HepG2 (cell line): Measurements from ENCODE around the gene CUEDC2. TPM values are rescaled to one million over a fixed set of nuclear protein-coding genes. Genes with fewer than 3 reads are reported as not detected.

ENCODE experiments used
- CHCHD3 ChIP-seq: sonication (generic); formaldehyde crosslinking; IDR thresholded peaks from 2 replicates; pipeline ENCODE4 v1.8.0; 2022; ENCODE audit warnings: mild to moderate bottlenecking, missing genetic modification reagents, moderate library complexity
- GZF1 ChIP-seq: sonication (generic); formaldehyde crosslinking; IDR thresholded peaks from 2 replicates; pipeline ENCODE4 v1.5.1; 2020; ENCODE audit warnings: mild to moderate bottlenecking, missing genetic modification reagents
- MED8 ChIP-seq: sonication (generic); formaldehyde crosslinking; IDR thresholded peaks from 2 replicates; pipeline ENCODE4 v1.8.1; 2023; ENCODE audit warnings: mild to moderate bottlenecking, missing genetic modification reagents; ENCODE audit not compliant: insufficient replicate concordance
- MEIS1 ChIP-seq: sonication (generic); formaldehyde crosslinking; IDR thresholded peaks from 2 replicates; pipeline ENCODE4 v1.9.0; 2021; ENCODE audit warnings: mild to moderate bottlenecking, missing genetic modification reagents, moderate library complexity, borderline replicate concordance
- NFE2L1 ChIP-seq: sonication (generic); formaldehyde crosslinking; IDR thresholded peaks from 2 replicates; pipeline ENCODE4 v1.4.0; 2020; ENCODE audit warnings: missing genetic modification reagents, mild to moderate bottlenecking, borderline replicate concordance
- NR2F1 ChIP-seq, 2 experiments: fragments of 450-650 bp in 1 of 2; formaldehyde crosslinking in 1 of 2; IDR thresholded peaks; 2 replicates each; pipeline versions ENCODE4 v1.5.0 to v1.6.1; 2016 to 2020; ENCODE audit warnings: mild to moderate bottlenecking in 1 of 2, missing compliant biosample characterization in 1 of 2, missing genetic modification reagents in 1 of 2, moderate library complexity in 1 of 2
- SMARCE1 ChIP-seq: fragments of 450-650 bp; IDR thresholded peaks from 2 replicates; pipeline ENCODE4 v1.6.1; 2017; ENCODE audit warnings: borderline replicate concordance
- SMYD3 ChIP-seq: sonication (generic); formaldehyde crosslinking; IDR thresholded peaks from 2 replicates; pipeline ENCODE4 v1.8.1; 2023; ENCODE audit warnings: mild to moderate bottlenecking, missing genetic modification reagents
- ZNF780A ChIP-seq: sonication (generic); formaldehyde crosslinking; IDR thresholded peaks from 2 replicates; pipeline ENCODE4 v1.8.0; 2022; ENCODE audit warnings: mild to moderate bottlenecking, missing genetic modification reagents, moderate library complexity
- polyA plus RNA-seq, 8 experiments: library from polyadenylated mRNA; depleted of rRNA in 3 of 8; stranded (reverse) in 7 of 8; unstranded in 1 of 8; fragments of >200 nt; fragmentation: Illumina TruSeq in 4 of 8; extraction: Trizol in 4 of 8; gene quantifications; 2 replicates each; pipeline versions ENCODE4 v1.2.1 to v1.2.3, GENCODE V29; 2011 to 2016; ENCODE audit warnings: low read depth in 4 of 8, missing spikeins in 1 of 8, mixed read lengths in 1 of 8; ENCODE audit not compliant: insufficient read depth in 1 of 8
- total RNA-seq, 5 experiments: library from RNA; depleted of rRNA; stranded (reverse); fragments of >200 nt; fragmentation: Illumina TruSeq; extraction: Trizol; gene quantifications; 2 replicates each; pipeline ENCODE4 v1.2.3, GENCODE V29; 2016; ENCODE audit warnings: low read depth in 1 of 5
- TF ChIP-seq, protein P1 (sequence below): sonication (generic); formaldehyde crosslinking; IDR thresholded peaks from 2 replicates; pipeline ENCODE4 v1.4.0; 2020; ENCODE audit warnings: mild to moderate bottlenecking, missing genetic modification reagents, borderline replicate concordance
- TF ChIP-seq, protein P2 (sequence below): sonication (generic); formaldehyde crosslinking; IDR thresholded peaks from 2 replicates; pipeline ENCODE4 v1.4.0; 2020; ENCODE audit warnings: missing genetic modification reagents
- TF ChIP-seq, protein P3 (sequence below), 2 experiments: sonication (generic) in 1 of 2; formaldehyde crosslinking in 1 of 2; IDR thresholded peaks; 2 replicates each; pipeline versions ENCODE4 v1.6.1 to v1.9.0; 2014 to 2022; ENCODE audit warnings: antibody characterized with exemption in 1 of 2, borderline replicate concordance in 1 of 2, inconsistent platforms in 1 of 2, low read depth in 1 of 2, missing genetic modification reagents in 1 of 2
- TF ChIP-seq, protein P4 (sequence below): sonication (generic); formaldehyde crosslinking; IDR thresholded peaks from 2 replicates; pipeline ENCODE4 v1.4.0; 2020; ENCODE audit warnings: missing genetic modification reagents, mild to moderate bottlenecking, borderline replicate concordance
- TF ChIP-seq, protein P5 (sequence below): sonication (generic); formaldehyde crosslinking; IDR thresholded peaks from 2 replicates; pipeline ENCODE4 v1.8.0; 2022; ENCODE audit warnings: missing genetic modification reagents, low read depth, mild to moderate bottlenecking, borderline replicate concordance

The CUEDC2 gene
- total and polyA plus RNA-seq, 2 of the 13 experiments (the other 11 are each of a cell fraction or from before 2014, with no cell fraction given): 13.1 to 18.4 TPM

DNA sequence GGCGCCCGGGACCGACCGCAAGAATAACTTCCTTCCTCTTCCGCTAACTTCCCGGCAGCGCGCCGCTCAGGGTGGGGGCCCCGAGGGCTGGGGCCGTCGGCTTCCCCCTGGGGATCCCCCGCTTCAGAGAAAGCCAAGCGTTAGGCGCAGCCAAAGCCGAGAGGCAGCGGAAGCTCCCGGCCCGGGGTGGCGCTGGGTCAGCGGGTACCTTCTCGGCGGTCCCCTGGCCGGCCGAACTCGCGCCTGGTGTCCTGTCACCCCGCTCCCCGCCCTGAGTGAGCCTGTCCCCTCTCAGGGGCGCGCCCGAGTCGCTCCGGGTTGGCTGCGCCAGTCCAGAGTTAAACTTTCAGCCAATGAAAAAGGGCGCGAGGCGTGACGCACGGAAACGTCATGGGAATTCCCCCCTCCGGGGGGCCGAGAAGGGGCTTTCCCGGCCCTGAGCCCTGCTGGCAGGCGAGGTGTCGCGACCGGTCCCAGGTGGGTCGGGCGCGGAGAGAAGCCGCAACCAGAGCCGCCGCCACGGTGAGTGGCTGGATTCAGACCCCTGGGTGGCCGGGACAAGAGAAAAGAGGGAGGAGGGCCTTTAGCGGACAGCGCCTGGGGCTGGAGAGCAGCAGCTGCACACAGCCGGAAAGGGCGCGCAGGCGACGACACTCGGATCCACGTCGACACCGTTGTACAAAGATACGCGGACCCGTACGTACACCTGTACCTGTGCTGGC is 38.1 kb downstream of the CUEDC2 start (continued):
- no peak for TF ChIP-seq NFE2L1
- no peak for TF ChIP-seq GZF1
- TF ChIP-seq CHCHD3 (CRISPR knock-in tag): no peak
- TF ChIP-seq NR2F1 (CRISPR knock-in tag; IDR thresholded peaks at IDR 0.05): no peak
- TF ChIP-seq, protein P1, sequence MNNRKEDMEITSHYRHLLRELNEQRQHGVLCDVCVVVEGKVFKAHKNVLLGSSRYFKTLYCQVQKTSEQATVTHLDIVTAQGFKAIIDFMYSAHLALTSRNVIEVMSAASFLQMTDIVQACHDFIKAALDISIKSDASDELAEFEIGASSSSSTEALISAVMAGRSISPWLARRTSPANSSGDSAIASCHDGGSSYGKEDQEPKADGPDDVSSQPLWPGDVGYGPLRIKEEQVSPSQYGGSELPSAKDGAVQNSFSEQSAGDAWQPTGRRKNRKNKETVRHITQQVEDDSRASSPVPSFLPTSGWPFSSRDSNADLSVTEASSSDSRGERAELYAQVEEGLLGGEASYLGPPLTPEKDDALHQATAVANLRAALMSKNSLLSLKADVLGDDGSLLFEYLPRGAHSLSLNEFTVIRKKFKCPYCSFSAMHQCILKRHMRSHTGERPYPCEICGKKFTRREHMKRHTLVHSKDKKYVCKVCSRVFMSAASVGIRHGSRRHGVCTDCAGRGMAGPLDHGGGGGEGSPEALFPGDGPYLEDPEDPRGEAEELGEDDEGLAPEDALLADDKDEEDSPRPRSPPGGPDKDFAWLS: no peak
- no peak for TF ChIP-seq MED8
- TF ChIP-seq, protein P2, sequence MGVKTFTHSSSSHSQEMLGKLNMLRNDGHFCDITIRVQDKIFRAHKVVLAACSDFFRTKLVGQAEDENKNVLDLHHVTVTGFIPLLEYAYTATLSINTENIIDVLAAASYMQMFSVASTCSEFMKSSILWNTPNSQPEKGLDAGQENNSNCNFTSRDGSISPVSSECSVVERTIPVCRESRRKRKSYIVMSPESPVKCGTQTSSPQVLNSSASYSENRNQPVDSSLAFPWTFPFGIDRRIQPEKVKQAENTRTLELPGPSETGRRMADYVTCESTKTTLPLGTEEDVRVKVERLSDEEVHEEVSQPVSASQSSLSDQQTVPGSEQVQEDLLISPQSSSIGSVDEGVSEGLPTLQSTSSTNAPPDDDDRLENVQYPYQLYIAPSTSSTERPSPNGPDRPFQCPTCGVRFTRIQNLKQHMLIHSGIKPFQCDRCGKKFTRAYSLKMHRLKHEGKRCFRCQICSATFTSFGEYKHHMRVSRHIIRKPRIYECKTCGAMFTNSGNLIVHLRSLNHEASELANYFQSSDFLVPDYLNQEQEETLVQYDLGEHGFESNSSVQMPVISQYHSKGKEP (CRISPR knock-in tag): no peak
- TF ChIP-seq, protein P3, sequence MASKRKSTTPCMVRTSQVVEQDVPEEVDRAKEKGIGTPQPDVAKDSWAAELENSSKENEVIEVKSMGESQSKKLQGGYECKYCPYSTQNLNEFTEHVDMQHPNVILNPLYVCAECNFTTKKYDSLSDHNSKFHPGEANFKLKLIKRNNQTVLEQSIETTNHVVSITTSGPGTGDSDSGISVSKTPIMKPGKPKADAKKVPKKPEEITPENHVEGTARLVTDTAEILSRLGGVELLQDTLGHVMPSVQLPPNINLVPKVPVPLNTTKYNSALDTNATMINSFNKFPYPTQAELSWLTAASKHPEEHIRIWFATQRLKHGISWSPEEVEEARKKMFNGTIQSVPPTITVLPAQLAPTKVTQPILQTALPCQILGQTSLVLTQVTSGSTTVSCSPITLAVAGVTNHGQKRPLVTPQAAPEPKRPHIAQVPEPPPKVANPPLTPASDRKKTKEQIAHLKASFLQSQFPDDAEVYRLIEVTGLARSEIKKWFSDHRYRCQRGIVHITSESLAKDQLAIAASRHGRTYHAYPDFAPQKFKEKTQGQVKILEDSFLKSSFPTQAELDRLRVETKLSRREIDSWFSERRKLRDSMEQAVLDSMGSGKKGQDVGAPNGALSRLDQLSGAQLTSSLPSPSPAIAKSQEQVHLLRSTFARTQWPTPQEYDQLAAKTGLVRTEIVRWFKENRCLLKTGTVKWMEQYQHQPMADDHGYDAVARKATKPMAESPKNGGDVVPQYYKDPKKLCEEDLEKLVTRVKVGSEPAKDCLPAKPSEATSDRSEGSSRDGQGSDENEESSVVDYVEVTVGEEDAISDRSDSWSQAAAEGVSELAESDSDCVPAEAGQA (IDR thresholded peaks at IDR 0.05; ENCODE audit: low read depth): peak; percentile 84
- TF ChIP-seq, protein P3 (CRISPR knock-in tag; IDR thresholded peaks at IDR 0.05; ENCODE audit: borderline replicate concordance): peak; percentile 47; the same call in 1 of the 2 replicates
- no peak for TF ChIP-seq SMARCE1
- 0 out of 2 replicates have a peak, but pooled peaks have one; percentile 41 for TF ChIP-seq MEIS1
- TF ChIP-seq, protein P4, sequence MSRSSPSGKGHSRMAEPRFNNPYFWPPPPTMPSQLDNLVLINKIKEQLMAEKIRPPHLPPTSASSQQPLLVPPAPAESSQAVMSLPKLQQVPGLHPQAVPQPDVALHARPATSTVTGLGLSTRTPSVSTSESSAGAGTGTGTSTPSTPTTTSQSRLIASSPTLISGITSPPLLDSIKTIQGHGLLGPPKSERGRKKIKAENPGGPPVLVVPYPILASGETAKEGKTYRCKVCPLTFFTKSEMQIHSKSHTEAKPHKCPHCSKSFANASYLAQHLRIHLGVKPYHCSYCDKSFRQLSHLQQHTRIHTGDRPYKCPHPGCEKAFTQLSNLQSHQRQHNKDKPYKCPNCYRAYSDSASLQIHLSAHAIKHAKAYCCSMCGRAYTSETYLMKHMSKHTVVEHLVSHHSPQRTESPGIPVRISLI (CRISPR knock-in tag): peak; percentile 46
- TF ChIP-seq, protein P5, sequence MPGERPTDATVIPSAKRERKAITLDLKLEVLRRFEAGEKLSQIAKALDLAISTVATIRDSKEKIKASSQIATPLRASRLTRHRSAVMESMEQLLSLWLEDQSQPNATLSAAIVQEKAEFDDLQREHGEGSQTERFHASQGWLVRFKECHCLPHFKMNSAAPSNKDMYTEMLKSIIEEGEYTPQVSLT: no peak
- TF ChIP-seq SMYD3 (CRISPR knock-in tag): no peak
- TF ChIP-seq ZNF780A (CRISPR knock-in tag): no peak
